PC-9 (cell line): Measurements from ENCODE around the gene KLC4. TPM values are rescaled to one million over a fixed set of nuclear protein-coding genes. Genes with fewer than 3 reads are reported as not detected.
"Not testable (repeated sequence)": the region's sequence is repeated elsewhere in the genome, so short reads cannot be mapped to it uniquely, and the experiment has no call there.

Experiments used
- BruUV-seq: library from RNA; stranded (reverse); fragments of 400-500 nt; replicated peaks from 2 replicates; lab custom pipeline; 2021; lab: Mats Ljungman, UMichigan
- CTCF ChIA-PET: fragments of 300-600 bp; sonication (Branson Sonifier 250); formaldehyde crosslinking; loops from one replicate; lab custom pipeline; 2022; ENCODE audit warnings: antibody characterized with exemption; lab: Charles Lee
- POLR2A ChIA-PET: fragments of 300-600 bp; sonication (Branson Sonifier 250); formaldehyde crosslinking; loops from one replicate; lab custom pipeline; 2022; ENCODE audit warnings: antibody characterized with exemption; ENCODE audit not compliant: unreplicated experiment; lab: Charles Lee
- DNase-seq, 2 experiments: peaks; one replicate each; pipeline versions ENCODE4 v3.0.0 to v3.0.0-alpha.2; 2015 to 2022; ENCODE audit warnings: mixed read lengths in 1 of 2
- H2AFZ ChIP-seq: fragments of 200-600 bp; sonication (generic); 2 replicates; pipeline ENCODE4 v1.8.1; 2017; ENCODE audit warnings: antibody characterized with exemption
- H3F3A ChIP-seq: fragments of 200-600 bp; sonication (generic); 2 replicates; pipeline ENCODE4 v1.8.1; 2017; ENCODE audit warnings: antibody characterized with exemption, mild to moderate bottlenecking, low read depth; ENCODE audit not compliant: insufficient read depth
- H3K27ac ChIP-seq: fragments of 200-600 bp; sonication (generic); 2 replicates; pipeline ENCODE4 v1.6.1; 2016; ENCODE audit warnings: mixed run types
- H3K27me3 ChIP-seq: fragments of 200-600 bp; sonication (generic); 2 replicates; pipeline ENCODE4 v1.6.1; 2016; ENCODE audit warnings: low read depth, mixed run types; ENCODE audit not compliant: insufficient read depth
- H3K36me3 ChIP-seq: fragments of 200-600 bp; sonication (generic); 2 replicates; pipeline ENCODE4 v1.6.1; 2016; ENCODE audit warnings: low read depth, mixed run types
- H3K4me1 ChIP-seq: fragments of 200-600 bp; sonication (generic); replicated peaks from 2 replicates; pipeline ENCODE4 v1.6.1; 2016; ENCODE audit warnings: mixed run types; ENCODE audit not compliant: insufficient read depth
- H3K4me2 ChIP-seq: fragments of 200-600 bp; sonication (generic); 2 replicates; pipeline ENCODE4 v1.6.1; 2017; ENCODE audit warnings: mixed run types
- H3K4me3 ChIP-seq: fragments of 200-600 bp; sonication (generic); 2 replicates; pipeline ENCODE4 v1.6.1; 2016; ENCODE audit warnings: mixed run types
- H3K79me2 ChIP-seq: fragments of 200-600 bp; sonication (generic); 2 replicates; pipeline ENCODE4 v1.6.1; 2017; ENCODE audit warnings: low read depth, mixed run types
- H3K9me2 ChIP-seq: fragments of 200-600 bp; sonication (generic); 2 replicates; pipeline ENCODE4 v1.8.1; 2017; ENCODE audit warnings: mild to moderate bottlenecking; ENCODE audit not compliant: insufficient read depth
- H3K9me3 ChIP-seq: fragments of 200-600 bp; sonication (generic); 2 replicates; pipeline ENCODE4 v1.8.1; 2016; ENCODE audit warnings: low read depth; ENCODE audit not compliant: insufficient read depth
- H4K20me1 ChIP-seq: fragments of 200-600 bp; sonication (generic); 2 replicates; pipeline ENCODE4 v1.8.1; 2017; ENCODE audit not compliant: insufficient read depth
- CTCF ChIP-seq: fragments of 200-600 bp; sonication (generic); conservative IDR thresholded peaks from 2 replicates; pipeline ENCODE4 v1.6.1; 2017; ENCODE audit warnings: mixed run types, antibody characterized with exemption, mild to moderate bottlenecking, moderate library complexity
- EZH2 ChIP-seq: fragments of 200-600 bp; sonication (generic); IDR thresholded peaks from 2 replicates; pipeline ENCODE4 v1.8.0; 2017; ENCODE audit warnings: antibody characterized with exemption, low read depth
- intact Hi-C: fragments of 100-400 bp; cut with micrococcal nuclease; formaldehyde crosslinking; loops from one replicate; pipeline ENCODE4 v1.10.0; 2022; ENCODE audit not compliant: unreplicated experiment
- total RNA-seq: library from RNA; stranded (reverse); gene quantifications from 2 replicates; pipeline ENCODE4 v1.2.3, GENCODE V29; 2021

Gene KLC4
- total RNA-seq, 1 experiment from 2014 or later = 46.2 TPM

GRCh38 chr6:43115365-43115764 is 55.9 kb downstream of the KLC4 start:
- peaks cover 21% of the 10 kb centered on the region for H3K4me1 ChIP-seq
- no TSS peak for BruUV-seq
- no peak overlapping the region; the same call in 1 of the 2 replicates for H3K4me2 ChIP-seq

GRCh38 chr6:43117466-43117865 is 58.0 kb downstream of the KLC4 start:
- CTCF ChIA-PET, H3K4me2 ChIP-seq, H3K27ac ChIP-seq, DNase-seq, H3K27me3 ChIP-seq, H4K20me1 ChIP-seq, H3K9me3 ChIP-seq, intact Hi-C loops, H3K36me3 ChIP-seq, H3K9me2 ChIP-seq, BruUV-seq, H3K4me3 ChIP-seq, POLR2A ChIA-PET, H2AFZ ChIP-seq: not testable (repeated sequence)
- Histone ChIP-seq H3K79me2 (peaks cover 43% of the 10 kb centered on the region), H3K4me1 (peaks cover 40% of the 10 kb centered on the region), H3F3A (peaks cover 29% of the 10 kb centered on the region; the same call in 1 of the 2 replicates)

More at GRCh38 chr6:43115365-43115764, 55.9 kb downstream of the KLC4 start:
- Histone ChIP-seq H3K79me2 (peaks cover 38% of the 10 kb centered on the region), H2AFZ (no peak overlapping the region), H3K9me2 (no peaks in the 10 kb centered on the region), H3K27me3 (no peaks in the 10 kb centered on the region), H3K27ac (no peak overlapping the region), H3K9me3 (no peaks in the 10 kb centered on the region), H3K4me3 (no peak overlapping the region), H3K36me3 (no peaks in the 10 kb centered on the region), H3F3A (peaks cover 13% of the 10 kb centered on the region; the same call in 1 of the 2 replicates), H4K20me1 (no peaks in the 10 kb centered on the region)
- POLR2A ChIA-PET = no interaction called here
- CTCF ChIA-PET = interaction anchor here (0.6 kb wide), 1 partner anchor 149 kb away, joined by 7 read pairs; no protein-coding TSS in a partner anchor
- intact Hi-C loops = no loop called here
- DNase-seq = peak in 1 of 2 experiments; percentile 65
- TF ChIP-seq CTCF (no peak), EZH2 (no peak)

GRCh38 chr6:43119482-43119881 is 60.1 kb downstream of the KLC4 start:
- POLR2A ChIA-PET = no interaction called here
- no peak for DNase-seq
- Histone ChIP-seq H3F3A (peaks cover 24% of the 10 kb centered on the region; the same call in 1 of the 2 replicates), H3K4me3 (no peak overlapping the region), H3K4me2 (no peak overlapping the region), H2AFZ (no peak overlapping the region), H3K36me3 (no peaks in the 10 kb centered on the region), H3K9me2 (no peaks in the 10 kb centered on the region), H3K27ac (no peak overlapping the region), H4K20me1 (no peaks in the 10 kb centered on the region), H3K79me2 (peaks cover 56% of the 10 kb centered on the region), H3K27me3 (no peaks in the 10 kb centered on the region), H3K9me3 (no peaks in the 10 kb centered on the region), H3K4me1 (peaks cover 42% of the 10 kb centered on the region)
- intact Hi-C loops = no loop called here
- CTCF ChIA-PET = no interaction called here
- no TSS peak for BruUV-seq
- no peak for TF ChIP-seq EZH2
- TF ChIP-seq CTCF = no peak
